Central memory CD8-positive, alpha-beta T cell (primary cell): Measurements from ENCODE around the gene FAM98B.

Source experiments
- ATAC-seq: fragments of 150-1000 bp; cut with Tn5 transposase; replicated peaks from 2 replicates; pipeline ENCODE4 v1.10.0; 2022; ENCODE audit warnings: mild to moderate bottlenecking, moderate FRiP score, moderate number of reproducible peaks; ENCODE audit not compliant: poor library complexity, severe bottlenecking; ENCODE audit errors: extremely low read depth
- DNase-seq, 2 donors: peaks; one replicate each; pipeline ENCODE4 v3.0.0; 2021; ENCODE audit warnings: low spot score in 2 of 2
- H3K27ac Mint-ChIP-seq: one replicate; pipeline ENCODE4 v1.8.0; 2022; ENCODE audit warnings: low read depth, mild to moderate bottlenecking, moderate library complexity, mixed read lengths
- H3K27me3 Mint-ChIP-seq: one replicate; pipeline ENCODE4 v1.8.0; 2022; ENCODE audit warnings: mixed read lengths
- H3K36me3 Mint-ChIP-seq: one replicate; pipeline ENCODE4 v1.8.0; 2022; ENCODE audit warnings: mild to moderate bottlenecking, moderate library complexity, mixed read lengths; ENCODE audit not compliant: insufficient read depth
- H3K4me1 Mint-ChIP-seq: one replicate; pipeline ENCODE4 v1.8.0; 2022; ENCODE audit warnings: mixed read lengths
- H3K4me3 Mint-ChIP-seq: one replicate; pipeline ENCODE4 v1.8.0; 2022; ENCODE audit warnings: mild to moderate bottlenecking, moderate library complexity, mixed read lengths
- H3K9me3 Mint-ChIP-seq: one replicate; pipeline ENCODE4 v1.8.0; 2022; ENCODE audit warnings: mixed read lengths

Gene FAM98B

GRCh38 chr15:38496151-38496550 is 42.2 kb downstream of the FAM98B start:
- Mint-ChIP-seq H3K36me3 (peaks cover 77% of the 10 kb centered on the region), H3K9me3 (no peaks in the 10 kb centered on the region), H3K4me1 (peaks cover 6% of the 10 kb centered on the region), H3K4me3 (no peak overlapping the region), H3K27ac (peak overlapping the region; percentile 56), H3K27me3 (no peaks in the 10 kb centered on the region)
- DNase-seq (no peak), ATAC-seq (no peak)

GRCh38 chr15:38499651-38500050 is 45.7 kb downstream of the FAM98B start:
- ATAC-seq = no peak
- Mint-ChIP-seq H3K27ac (peak overlapping the region; percentile 38), H3K36me3 (peaks cover 81% of the 10 kb centered on the region)

GRCh38 chr15:38503496-38503895 is 49.6 kb downstream of the FAM98B start:
- Mint-ChIP-seq H3K9me3 (no peaks in the 10 kb centered on the region), H3K4me1 (no peaks in the 10 kb centered on the region), H3K27me3 (no peaks in the 10 kb centered on the region), H3K27ac (peak overlapping the region; percentile 11), H3K36me3 (peaks cover 92% of the 10 kb centered on the region), H3K4me3 (no peak overlapping the region)
- DNase-seq (no peak), ATAC-seq (no peak)

More at GRCh38 chr15:38499651-38500050, 45.7 kb downstream of the FAM98B start:
- DNase-seq = no peak
- no peaks in the 10 kb centered on the region for H3K9me3 Mint-ChIP-seq
- no peak overlapping the region for H3K4me3 Mint-ChIP-seq
- H3K27me3 Mint-ChIP-seq = no peaks in the 10 kb centered on the region
- peaks cover 6% of the 10 kb centered on the region for H3K4me1 Mint-ChIP-seq

- H3K4me3 Mint-ChIP-seq = no peak overlapping the region
- H3K27ac Mint-ChIP-seq = peak overlapping the region; percentile 46
- no peaks in the 10 kb centered on the region for H3K9me3 Mint-ChIP-seq
- no peaks in the 10 kb centered on the region for H3K4me1 Mint-ChIP-seq
- ATAC-seq (no peak), DNase-seq (no peak)
- H3K27me3 Mint-ChIP-seq = no peaks in the 10 kb centered on the region
- H3K36me3 Mint-ChIP-seq = peaks cover 90% of the 10 kb centered on the region
These were observed 50.9 kb downstream of the FAM98B start for GRCh38 chr15:38504680-38505467.

GRCh38 chr15:38506997-38507396 is 53.1 kb downstream of the FAM98B start:
- Mint-ChIP-seq H3K27me3 (no peaks in the 10 kb centered on the region), H3K4me1 (no peaks in the 10 kb centered on the region), H3K9me3 (no peaks in the 10 kb centered on the region), H3K27ac (peak overlapping the region; percentile 79), H3K36me3 (peaks cover 86% of the 10 kb centered on the region), H3K4me3 (no peak overlapping the region)
- DNase-seq (no peak), ATAC-seq (no peak)

GRCh38 chr15:38507570-38507969 is 53.6 kb downstream of the FAM98B start:
- H3K27me3 Mint-ChIP-seq = no peaks in the 10 kb centered on the region
- no peaks in the 10 kb centered on the region for H3K9me3 Mint-ChIP-seq
- peaks cover 82% of the 10 kb centered on the region for H3K36me3 Mint-ChIP-seq
- peak overlapping the region; percentile 79 for H3K27ac Mint-ChIP-seq
- ATAC-seq (no peak), DNase-seq (no peak)
- H3K4me1 Mint-ChIP-seq = no peaks in the 10 kb centered on the region
- H3K4me3 Mint-ChIP-seq = no peak overlapping the region

GRCh38 chr15:38508647-38509046 is 54.7 kb downstream of the FAM98B start:
- ATAC-seq = no peak
- no peak for DNase-seq
- Mint-ChIP-seq H3K36me3 (peaks cover 80% of the 10 kb centered on the region), H3K9me3 (no peaks in the 10 kb centered on the region), H3K4me1 (no peaks in the 10 kb centered on the region), H3K27me3 (no peaks in the 10 kb centered on the region), H3K4me3 (no peak overlapping the region), H3K27ac (peak overlapping the region; percentile 27)

GRCh38 chr15:38509152-38509551 is 55.2 kb downstream of the FAM98B start:
- Mint-ChIP-seq H3K27ac (peak overlapping the region; percentile 27), H3K36me3 (peaks cover 79% of the 10 kb centered on the region)

GRCh38 chr15:38512901-38513300 is 59.0 kb downstream of the FAM98B start:
- no peaks in the 10 kb centered on the region for H3K9me3 Mint-ChIP-seq
- peaks cover 11% of the 10 kb centered on the region for H3K4me1 Mint-ChIP-seq
- ATAC-seq (no peak), DNase-seq (no peak)
- H3K27me3 Mint-ChIP-seq = no peaks in the 10 kb centered on the region
- no peak overlapping the region for H3K27ac Mint-ChIP-seq
- no peak overlapping the region for H3K4me3 Mint-ChIP-seq
- peaks cover 79% of the 10 kb centered on the region for H3K36me3 Mint-ChIP-seq

More at GRCh38 chr15:38509152-38509551, 55.2 kb downstream of the FAM98B start:
- Mint-ChIP-seq H3K4me3 (no peak overlapping the region), H3K27me3 (no peaks in the 10 kb centered on the region), H3K9me3 (no peaks in the 10 kb centered on the region), H3K4me1 (no peaks in the 10 kb centered on the region)
- no peak for DNase-seq
- no peak for ATAC-seq

GRCh38 chr15:38514601-38515000 is 60.7 kb downstream of the FAM98B start:
- DNase-seq = no peak
- Mint-ChIP-seq H3K4me1 (peaks cover 18% of the 10 kb centered on the region), H3K4me3 (no peak overlapping the region), H3K9me3 (no peaks in the 10 kb centered on the region), H3K27ac (no peak overlapping the region), H3K36me3 (peaks cover 73% of the 10 kb centered on the region), H3K27me3 (no peaks in the 10 kb centered on the region)
- no peak for ATAC-seq

GRCh38 chr15:38516626-38517025 is 62.7 kb downstream of the FAM98B start:
- no peak for DNase-seq
- peaks cover 25% of the 10 kb centered on the region for H3K4me1 Mint-ChIP-seq
- peak overlapping the region; percentile 10 for H3K27ac Mint-ChIP-seq
- peaks cover 68% of the 10 kb centered on the region for H3K36me3 Mint-ChIP-seq
- no peaks in the 10 kb centered on the region for H3K27me3 Mint-ChIP-seq
- H3K9me3 Mint-ChIP-seq = no peaks in the 10 kb centered on the region
- no peak overlapping the region for H3K4me3 Mint-ChIP-seq
- ATAC-seq = no peak

- Mint-ChIP-seq H3K36me3 (peaks cover 71% of the 10 kb centered on the region), H3K27me3 (no peaks in the 10 kb centered on the region), H3K4me1 (peaks cover 33% of the 10 kb centered on the region), H3K27ac (peak overlapping the region; percentile 80), H3K4me3 (no peak overlapping the region), H3K9me3 (no peaks in the 10 kb centered on the region)
- ATAC-seq = no peak
- DNase-seq = no peak
These were observed 63.5 kb downstream of the FAM98B start for GRCh38 chr15:38517312-38517975.

GRCh38 chr15:38518084-38518483 is 64.2 kb downstream of the FAM98B start:
- Mint-ChIP-seq H3K36me3 (peaks cover 75% of the 10 kb centered on the region), H3K4me3 (no peak overlapping the region)
- no peak for ATAC-seq

More at GRCh38 chr15:38518084-38518483, 64.2 kb downstream of the FAM98B start:
- DNase-seq = no peak
- H3K4me1 Mint-ChIP-seq = peaks cover 39% of the 10 kb centered on the region
- no peaks in the 10 kb centered on the region for H3K9me3 Mint-ChIP-seq
- H3K27ac Mint-ChIP-seq = peak overlapping the region; percentile 80
- no peaks in the 10 kb centered on the region for H3K27me3 Mint-ChIP-seq
